Measurements from ENCODE around the gene ZNRF2. TPM values are rescaled to one million over a fixed set of nuclear protein-coding genes. Genes with fewer than 3 reads are reported as not detected.

ZNRF2 gene
- total RNA-seq, 4 donors from 2014 or later = 9.6 to 19.3 (median 17.4) TPM

DNA sequence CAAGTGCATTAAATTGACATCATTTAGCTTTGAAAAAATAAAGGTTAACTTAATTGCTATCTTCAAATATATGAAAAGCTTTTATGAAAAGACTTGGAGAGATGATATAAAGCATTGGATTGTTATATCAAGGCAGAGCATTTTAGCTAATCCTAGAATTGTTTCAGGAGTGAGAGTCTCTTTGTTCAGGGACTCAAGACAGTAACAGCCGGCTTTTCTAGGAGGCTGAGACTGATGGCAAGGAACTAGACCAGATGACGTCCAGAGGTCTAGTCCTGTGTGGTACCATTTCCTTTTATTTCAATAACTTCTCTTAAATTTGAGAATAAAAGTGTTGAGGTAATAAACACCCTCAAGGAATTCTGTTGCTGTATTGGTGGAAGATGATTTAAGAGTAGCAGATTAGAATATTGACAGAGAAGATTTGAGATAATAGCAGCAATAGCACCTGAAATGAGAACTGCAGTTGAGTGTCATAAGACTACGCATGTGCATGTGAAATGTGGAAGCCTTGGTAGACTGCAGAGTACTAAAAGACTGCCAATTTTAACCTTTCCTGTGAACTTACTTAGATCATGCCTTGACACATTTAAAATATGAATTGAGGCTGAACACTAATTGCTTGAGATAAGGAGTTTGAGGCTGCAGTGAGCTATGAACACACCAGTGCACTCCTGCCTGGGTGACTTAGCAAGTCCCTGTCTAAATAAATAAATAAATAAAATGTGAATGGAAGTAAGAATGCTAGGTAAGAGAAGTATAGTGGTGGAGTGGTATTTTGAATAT, 79.6 kb downstream of the ZNRF2 start:
- ATAC-seq = no peak
- peaks cover 3 to 13% of the 10 kb centered on the region in 2 donors for H3K4me1 ChIP-seq
- intact Hi-C loops (cut with DNase I; ENCODE audit: low total_unique reads) (no loop called here), in situ Hi-C loops (cut with MboI; ENCODE audit: low sequenced_read_pairs in 4 of 4) (no loop called here)
- no peaks in the 10 kb centered on the region for H3K9me3 ChIP-seq
- H3K27ac ChIP-seq = no peak overlapping the region
- no peaks in the 10 kb centered on the region for H3K27me3 ChIP-seq
- no peaks in the 10 kb centered on the region for H3K36me3 ChIP-seq
- H3K4me3 ChIP-seq = no peak overlapping the region
- TF ChIP-seq POLR2A (IDR thresholded peaks at IDR 0.05) = no peak
- TF ChIP-seq, protein P1, sequence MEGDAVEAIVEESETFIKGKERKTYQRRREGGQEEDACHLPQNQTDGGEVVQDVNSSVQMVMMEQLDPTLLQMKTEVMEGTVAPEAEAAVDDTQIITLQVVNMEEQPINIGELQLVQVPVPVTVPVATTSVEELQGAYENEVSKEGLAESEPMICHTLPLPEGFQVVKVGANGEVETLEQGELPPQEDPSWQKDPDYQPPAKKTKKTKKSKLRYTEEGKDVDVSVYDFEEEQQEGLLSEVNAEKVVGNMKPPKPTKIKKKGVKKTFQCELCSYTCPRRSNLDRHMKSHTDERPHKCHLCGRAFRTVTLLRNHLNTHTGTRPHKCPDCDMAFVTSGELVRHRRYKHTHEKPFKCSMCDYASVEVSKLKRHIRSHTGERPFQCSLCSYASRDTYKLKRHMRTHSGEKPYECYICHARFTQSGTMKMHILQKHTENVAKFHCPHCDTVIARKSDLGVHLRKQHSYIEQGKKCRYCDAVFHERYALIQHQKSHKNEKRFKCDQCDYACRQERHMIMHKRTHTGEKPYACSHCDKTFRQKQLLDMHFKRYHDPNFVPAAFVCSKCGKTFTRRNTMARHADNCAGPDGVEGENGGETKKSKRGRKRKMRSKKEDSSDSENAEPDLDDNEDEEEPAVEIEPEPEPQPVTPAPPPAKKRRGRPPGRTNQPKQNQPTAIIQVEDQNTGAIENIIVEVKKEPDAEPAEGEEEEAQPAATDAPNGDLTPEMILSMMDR (IDR thresholded peaks at IDR 0.05 in 4 of 5, conservative IDR thresholded peaks at IDR 0.05 in 1 of 5) = no peak
- DNase-seq = no peak

DNA sequence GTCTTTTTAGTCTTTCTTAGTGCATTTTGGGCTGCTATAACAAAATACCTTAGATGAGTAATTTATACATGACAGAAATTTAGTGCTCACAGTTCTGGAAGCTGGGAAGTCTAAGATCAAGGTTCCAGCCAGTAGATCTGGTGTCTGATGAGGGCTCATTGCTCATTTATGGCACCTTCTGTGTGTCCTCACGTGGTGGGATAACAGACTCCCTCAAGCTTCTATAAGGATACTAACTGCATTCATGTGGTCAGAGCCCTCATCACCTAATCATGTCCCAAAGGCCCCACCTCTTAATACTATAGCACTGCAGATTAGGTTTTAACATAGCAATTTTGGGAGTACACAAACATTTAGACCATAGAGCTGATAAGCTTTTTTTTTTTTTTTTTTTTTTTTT, 80.4 kb downstream of the ZNRF2 start:
- intact Hi-C loops (cut with DNase I; ENCODE audit: low total_unique reads) (no loop called here), in situ Hi-C loops (cut with MboI; ENCODE audit: low sequenced_read_pairs in 4 of 4) (no loop called here)
- ATAC-seq (no peak), DNase-seq (no peak)
- Histone ChIP-seq H3K9me3 (no peaks in the 10 kb centered on the region), H3K36me3 (no peaks in the 10 kb centered on the region), H3K27me3 (no peaks in the 10 kb centered on the region), H3K4me1 (peaks cover 3 to 17% of the 10 kb centered on the region in 2 donors), H3K4me3 (no peak overlapping the region), H3K27ac (no peak overlapping the region)
- no peak for TF ChIP-seq POLR2A (IDR thresholded peaks at IDR 0.05)
- TF ChIP-seq, protein P1 (IDR thresholded peaks at IDR 0.05 in 4 of 5, conservative IDR thresholded peaks at IDR 0.05 in 1 of 5) = no peak

DNA sequence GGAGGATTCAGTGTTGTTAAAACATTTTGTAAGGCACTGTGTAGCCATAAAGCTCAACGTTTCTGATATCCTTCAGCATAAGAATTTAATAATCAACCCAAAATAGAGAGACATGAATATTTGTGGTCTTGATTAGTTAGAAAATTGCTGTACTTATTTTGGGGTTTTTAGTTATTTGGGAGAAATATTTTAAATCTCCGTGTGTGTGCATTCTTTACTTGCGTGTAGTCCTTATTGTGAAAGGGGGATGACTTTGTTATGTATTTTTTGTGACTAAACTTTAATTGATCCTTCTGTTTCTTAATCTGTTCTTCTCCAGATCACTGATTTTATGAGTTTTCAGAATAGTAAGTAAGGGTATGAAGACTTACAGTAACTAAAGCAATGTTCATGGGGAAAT, 81.2 kb downstream of the ZNRF2 start:
- no peaks in the 10 kb centered on the region for H3K27me3 ChIP-seq
- in situ Hi-C loops (cut with MboI; ENCODE audit: low sequenced_read_pairs in 4 of 4) (no loop called here), intact Hi-C loops (cut with DNase I; ENCODE audit: low total_unique reads) (no loop called here)
- H3K4me1 ChIP-seq = peaks cover 3 to 17% of the 10 kb centered on the region in 2 donors
- TF ChIP-seq, protein P1 (IDR thresholded peaks at IDR 0.05 in 4 of 5, conservative IDR thresholded peaks at IDR 0.05 in 1 of 5) = no peak
- H3K9me3 ChIP-seq = no peaks in the 10 kb centered on the region
- H3K4me3 ChIP-seq = no peak overlapping the region
- no peaks in the 10 kb centered on the region for H3K36me3 ChIP-seq
- no peak for ATAC-seq
- no peak for DNase-seq
- H3K27ac ChIP-seq = no peak overlapping the region

GRCh38 chr7:30366606-30367005, 82.2 kb downstream of the ZNRF2 start:
- no peak for DNase-seq
- peaks cover 3 to 17% of the 10 kb centered on the region in 2 donors for H3K4me1 ChIP-seq
- no peak overlapping the region for H3K27ac ChIP-seq
- no peaks in the 10 kb centered on the region for H3K9me3 ChIP-seq
- H3K27me3 ChIP-seq = no peaks in the 10 kb centered on the region
- no peaks in the 10 kb centered on the region for H3K36me3 ChIP-seq
- intact Hi-C loops (cut with DNase I; ENCODE audit: low total_unique reads) (no loop called here), in situ Hi-C loops (cut with MboI; ENCODE audit: low sequenced_read_pairs in 4 of 4) (no loop called here)
- TF ChIP-seq POLR2A (IDR thresholded peaks at IDR 0.05) = no peak
- TF ChIP-seq, protein P1 (IDR thresholded peaks at IDR 0.05 in 4 of 5, conservative IDR thresholded peaks at IDR 0.05 in 1 of 5) = no peak
- H3K4me3 ChIP-seq = no peak overlapping the region
- no peak for ATAC-seq

Data from gastrocnemius medialis (tissue), 4 donors.